ENCODE data around the gene CADM2. TPM values are rescaled to one million over a fixed set of nuclear protein-coding genes. Genes with fewer than 3 reads are reported as not detected.

The CADM2 gene
- total and polyA plus RNA-seq, 2 experiments from 2014 or later = 13.3 to 47.5 TPM

- Histone ChIP-seq H4K20me1 (replicated peaks; ENCODE audit: insufficient read depth) (no peaks in the 10 kb centered on the region), H2AFZ (no peak overlapping the region), H3K4me1 (ENCODE audit: insufficient read depth) (no peaks in the 10 kb centered on the region), H3K36me3 (ENCODE audit: insufficient read depth) (no peaks in the 10 kb centered on the region), H3K4me3 (no peak overlapping the region), H3F3A (replicated peaks; ENCODE audit: low read depth) (no peaks in the 10 kb centered on the region), H3K4me2 (no peak overlapping the region), H3K27ac (ENCODE audit: low read depth) (no peak overlapping the region), H3K9me2 (ENCODE audit: insufficient read depth) (no peaks in the 10 kb centered on the region), H3K27me3 (ENCODE audit: insufficient read depth) (no peaks in the 10 kb centered on the region), H3K79me2 (replicated peaks; ENCODE audit: insufficient read depth) (no peaks in the 10 kb centered on the region)
- H3K4me3 Mint-ChIP-seq = no peak overlapping the region
- TF ChIP-seq JUNB (IDR thresholded peaks at IDR 0.05; ENCODE audit: unreplicated experiment) = no peak
- no peak for TF ChIP-seq STAT1 (IDR thresholded peaks at IDR 0.05; ENCODE audit: unreplicated experiment)
- TF ChIP-seq CREB1 (CRISPR knock-in tag; IDR thresholded peaks at IDR 0.05; ENCODE audit: low read depth) = no peak
- TF ChIP-seq ZNF462 (CRISPR knock-in tag; IDR thresholded peaks at IDR 0.05) = no peak
- TF ChIP-seq REST (IDR thresholded peaks at IDR 0.05; ENCODE audit: unreplicated experiment) = no peak
- no peak for TF ChIP-seq CTCF (conservative IDR thresholded peaks at IDR 0.05; ENCODE audit: low read depth in 2 of 2)
- TF ChIP-seq EZH2 (IDR thresholded peaks at IDR 0.05; ENCODE audit: low read depth, unreplicated experiment) = no peak
- TF ChIP-seq NANOG (IDR thresholded peaks at IDR 0.05; ENCODE audit: borderline replicate concordance) = no peak
- TF ChIP-seq EZH2phosphoT487 (IDR thresholded peaks at IDR 0.05; ENCODE audit: unreplicated experiment) = no peak
- no peak for TF ChIP-seq POLR2AphosphoS5 (IDR thresholded peaks at IDR 0.05; ENCODE audit: low read depth)
- H3K36me3 Mint-ChIP-seq (ENCODE audit: low read depth) = no peaks in the 10 kb centered on the region
- no peak for DNase-seq (ENCODE audit: low spot score)
- H3K27ac Mint-ChIP-seq = no peak overlapping the region
- H3K4me1 Mint-ChIP-seq = peaks cover 6% of the 10 kb centered on the region; the same call in 2 of the 3 replicates
- no peak for ATAC-seq
- H3K9me3 Mint-ChIP-seq = no peaks in the 10 kb centered on the region
- no peaks in the 10 kb centered on the region for H3K27me3 Mint-ChIP-seq (ENCODE audit: insufficient read depth, low read depth, poor library complexity)
Observed at GRCh38 chr3:85977615-85978338, 1019.0 kb downstream of the CADM2 start.
